Fibroblast of pulmonary artery (primary cell): ENCODE data around the gene KLHL26.

Source experiments
- DNase-seq: peaks from one replicate; pipeline ENCODE4 v3.0.0-alpha.2; 2010; ENCODE audit warnings: low read depth
- H3K4me3 ChIP-seq: replicated peaks from 2 replicates; pipeline ENCODE4 v1.5.1; 2011; ENCODE audit warnings: low read depth, mild to moderate bottlenecking, control low read depth, low read length, moderate library complexity
- TF ChIP-seq, protein P1 (sequence below): IDR thresholded peaks from 2 replicates; pipeline ENCODE4 v1.5.1; 2011; ENCODE audit warnings: mild to moderate bottlenecking, control low read depth, low read length, inconsistent platforms; ENCODE audit errors: missing control alignments

Gene KLHL26

GRCh38 chr19:18719541-18719940 is 82.7 kb downstream of the KLHL26 start:
- no peak overlapping the region for H3K4me3 ChIP-seq
- TF ChIP-seq, protein P1, sequence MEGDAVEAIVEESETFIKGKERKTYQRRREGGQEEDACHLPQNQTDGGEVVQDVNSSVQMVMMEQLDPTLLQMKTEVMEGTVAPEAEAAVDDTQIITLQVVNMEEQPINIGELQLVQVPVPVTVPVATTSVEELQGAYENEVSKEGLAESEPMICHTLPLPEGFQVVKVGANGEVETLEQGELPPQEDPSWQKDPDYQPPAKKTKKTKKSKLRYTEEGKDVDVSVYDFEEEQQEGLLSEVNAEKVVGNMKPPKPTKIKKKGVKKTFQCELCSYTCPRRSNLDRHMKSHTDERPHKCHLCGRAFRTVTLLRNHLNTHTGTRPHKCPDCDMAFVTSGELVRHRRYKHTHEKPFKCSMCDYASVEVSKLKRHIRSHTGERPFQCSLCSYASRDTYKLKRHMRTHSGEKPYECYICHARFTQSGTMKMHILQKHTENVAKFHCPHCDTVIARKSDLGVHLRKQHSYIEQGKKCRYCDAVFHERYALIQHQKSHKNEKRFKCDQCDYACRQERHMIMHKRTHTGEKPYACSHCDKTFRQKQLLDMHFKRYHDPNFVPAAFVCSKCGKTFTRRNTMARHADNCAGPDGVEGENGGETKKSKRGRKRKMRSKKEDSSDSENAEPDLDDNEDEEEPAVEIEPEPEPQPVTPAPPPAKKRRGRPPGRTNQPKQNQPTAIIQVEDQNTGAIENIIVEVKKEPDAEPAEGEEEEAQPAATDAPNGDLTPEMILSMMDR, result no peak
- no peak for DNase-seq
